GM10248 (cell line): ENCODE data around the gene ARSB.
"Not testable (repeated sequence)": the region's sequence is repeated elsewhere in the genome, so short reads cannot be mapped to it uniquely, and the experiment has no call there.

Experiments used
- CTCF ChIA-PET: fragments of 300-600 bp; sonication (Branson Sonifier 250); formaldehyde crosslinking; extraction: SDS; loops from one replicate; lab custom pipeline; 2021; ENCODE audit warnings: antibody characterized with exemption; lab: Yijun Ruan, JAX
- POLR2A ChIA-PET: fragments of 350-650 bp; sonication (Branson Sonifier 250); formaldehyde crosslinking; extraction: SDS; loops from one replicate; lab custom pipeline; 2020; ENCODE audit warnings: antibody characterized with exemption; lab: Yijun Ruan, JAX
- DNase-seq: peaks from one replicate; pipeline ENCODE4 v3.0.0; 2012; ENCODE audit errors: extremely low spot score
- CTCF ChIP-seq: IDR thresholded peaks from 2 replicates; pipeline ENCODE4 v1.5.1; 2012; ENCODE audit warnings: mild to moderate bottlenecking, low read depth; ENCODE audit errors: extremely low read depth, missing control alignments, control extremely low read depth

The ARSB gene

GRCh38 chr5:78881884-78882283 lies 103.2 kb downstream of the ARSB start:
- DNase-seq = no peak
- ChIA-PET CTCF (interaction anchor here (1.6 kb wide), 1 partner anchor 9 kb away, joined by 6 read pairs; no protein-coding TSS in a partner anchor), POLR2A (no interaction called here)
- TF ChIP-seq CTCF = no peak

- no peak for TF ChIP-seq CTCF
- POLR2A ChIA-PET = no interaction called here
- DNase-seq = no peak
- CTCF ChIA-PET = interaction anchor here (0.9 to 1.5 kb wide), 5 partner anchors 12 to 119 kb away, joined by 3 to 4 read pairs (median 3); no protein-coding TSS in a partner anchor
Observed at GRCh38 chr5:78879516-78879915, 105.6 kb downstream of the ARSB start.

GRCh38 chr5:78866076-78866475 lies 119.0 kb downstream of the ARSB start:
- POLR2A ChIA-PET, DNase-seq: not testable (repeated sequence)
- CTCF ChIA-PET = interaction anchor here (0.7 kb wide), 1 partner anchor 10 kb away, joined by 3 read pairs; no protein-coding TSS in a partner anchor

- POLR2A ChIA-PET = no interaction called here
- CTCF ChIA-PET = interaction anchor here (1.1 kb wide), 1 partner anchor 20 kb away, joined by 3 read pairs; no protein-coding TSS in a partner anchor
- DNase-seq = no peak
- no peak for TF ChIP-seq CTCF
Observed at GRCh38 chr5:78858364-78858763, 126.7 kb downstream of the ARSB start.

- no peak for TF ChIP-seq CTCF
- ChIA-PET POLR2A (no interaction called here), CTCF (interaction anchor here (1.9 kb wide), 1 partner anchor 32 kb away, joined by 5 read pairs; no protein-coding TSS in a partner anchor)
- DNase-seq = no peak
Observed at GRCh38 chr5:78855026-78855425, 130.1 kb downstream of the ARSB start.

- CTCF ChIA-PET, DNase-seq, POLR2A ChIA-PET: not testable (repeated sequence)
Observed at GRCh38 chr5:78851891-78852290, 133.2 kb downstream of the ARSB start.

GRCh38 chr5:78845470-78845869 lies 139.6 kb downstream of the ARSB start:
- no peak for DNase-seq
- ChIA-PET CTCF (interaction anchor here (0.8 kb wide), 1 partner anchor 37 kb away, joined by 3 read pairs; no protein-coding TSS in a partner anchor), POLR2A (no interaction called here)
- no peak for TF ChIP-seq CTCF

GRCh38 chr5:78843436-78843835 lies 141.7 kb downstream of the ARSB start:
- POLR2A ChIA-PET = no interaction called here
- CTCF ChIA-PET = no interaction called here
- DNase-seq = no peak
- no peak for TF ChIP-seq CTCF
